Measurements from ENCODE around the gene MACROH2A2. TPM values are rescaled to one million over a fixed set of nuclear protein-coding genes. Genes with fewer than 3 reads are reported as not detected.

The MACROH2A2 gene
- total RNA-seq, 1 experiment from 2014 or later = 11.3 TPM

DNA sequence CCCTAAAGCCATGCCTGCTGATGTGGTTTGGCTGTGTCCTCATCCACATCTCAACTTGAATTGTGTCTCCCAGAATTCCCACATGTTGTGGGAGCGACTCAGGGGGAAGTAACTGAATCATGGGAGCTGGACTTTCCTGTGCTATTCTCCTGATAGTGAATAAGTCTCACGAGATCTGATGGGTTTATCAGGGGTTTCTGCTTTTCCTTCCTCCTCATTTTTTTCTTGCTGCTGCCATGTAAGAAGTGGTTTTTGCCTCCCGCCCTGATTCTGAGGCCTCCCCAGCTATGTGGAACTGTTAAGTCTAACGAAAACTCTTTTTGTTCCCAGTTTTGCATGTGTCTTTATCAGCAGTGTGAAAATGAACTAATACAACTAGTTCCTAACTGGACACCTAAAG, 11.8 kb downstream of the MACROH2A2 start:
- Histone ChIP-seq H4K8ac (replicated peaks; ENCODE audit: insufficient read length, low read depth, low read length) (no peak overlapping the region), H3K27ac (ENCODE audit: insufficient read length, low read depth, low read length) (no peak overlapping the region), H3K56ac (ENCODE audit: insufficient read length, low read depth, low read length) (no peak overlapping the region), H3K18ac (ENCODE audit: insufficient read length, low read depth, low read length) (no peak overlapping the region), H3K4me1 (ENCODE audit: insufficient read depth, low read length) (no peaks in the 10 kb centered on the region), H3K4ac (ENCODE audit: low read depth, low read length) (no peak overlapping the region), H3K23ac (ENCODE audit: insufficient read length, low read depth, low read length) (no peak overlapping the region), H2BK5ac (ENCODE audit: insufficient read length, low read length) (no peak overlapping the region), H4K20me1 (ENCODE audit: control insufficient read depth, insufficient read depth, insufficient read length) (no peaks in the 10 kb centered on the region), H4K5ac (ENCODE audit: insufficient read length, low read depth, low read length) (no peak overlapping the region), H3K14ac (ENCODE audit: insufficient read depth, low read length) (no peak overlapping the region), H4K91ac (ENCODE audit: insufficient read length, low read depth, low read length) (no peak overlapping the region), H3K79me2 (ENCODE audit: insufficient read depth, low read length) (no peaks in the 10 kb centered on the region), H3K27me3 (ENCODE audit: insufficient read depth, low read length) (no peaks in the 10 kb centered on the region), H3K23me2 (ENCODE audit: insufficient read length, low read depth, low read length, poor library complexity, severe bottlenecking) (no peaks in the 10 kb centered on the region), H3K79me1 (ENCODE audit: insufficient read depth, low read depth, low read length, poor library complexity, severe bottlenecking) (no peaks in the 10 kb centered on the region), H2AK5ac (ENCODE audit: insufficient read length, low read length) (no peak overlapping the region), H2BK120ac (ENCODE audit: low read depth, low read length, poor library complexity, severe bottlenecking) (no peak overlapping the region), H3K9me3 (ENCODE audit: control insufficient read depth, low read depth, low read length) (no peaks in the 10 kb centered on the region), H2BK15ac (ENCODE audit: low read depth, low read length) (no peak overlapping the region), H2BK20ac (ENCODE audit: low read depth, low read length, poor library complexity, severe bottlenecking) (no peak overlapping the region), H3T11ph (ENCODE audit: low read length) (no peak overlapping the region), H3K9ac (ENCODE audit: extremely low read depth, insufficient read length, low read length) (no peak overlapping the region), H2AFZ (ENCODE audit: low read length) (no peak overlapping the region), H3K4me2 (ENCODE audit: insufficient read depth, insufficient read length, low read length) (no peak overlapping the region), H2BK12ac (ENCODE audit: insufficient read length, low read depth, low read length) (no peak overlapping the region)
- no peak for DNase-seq
- TF ChIP-seq, protein P1, sequence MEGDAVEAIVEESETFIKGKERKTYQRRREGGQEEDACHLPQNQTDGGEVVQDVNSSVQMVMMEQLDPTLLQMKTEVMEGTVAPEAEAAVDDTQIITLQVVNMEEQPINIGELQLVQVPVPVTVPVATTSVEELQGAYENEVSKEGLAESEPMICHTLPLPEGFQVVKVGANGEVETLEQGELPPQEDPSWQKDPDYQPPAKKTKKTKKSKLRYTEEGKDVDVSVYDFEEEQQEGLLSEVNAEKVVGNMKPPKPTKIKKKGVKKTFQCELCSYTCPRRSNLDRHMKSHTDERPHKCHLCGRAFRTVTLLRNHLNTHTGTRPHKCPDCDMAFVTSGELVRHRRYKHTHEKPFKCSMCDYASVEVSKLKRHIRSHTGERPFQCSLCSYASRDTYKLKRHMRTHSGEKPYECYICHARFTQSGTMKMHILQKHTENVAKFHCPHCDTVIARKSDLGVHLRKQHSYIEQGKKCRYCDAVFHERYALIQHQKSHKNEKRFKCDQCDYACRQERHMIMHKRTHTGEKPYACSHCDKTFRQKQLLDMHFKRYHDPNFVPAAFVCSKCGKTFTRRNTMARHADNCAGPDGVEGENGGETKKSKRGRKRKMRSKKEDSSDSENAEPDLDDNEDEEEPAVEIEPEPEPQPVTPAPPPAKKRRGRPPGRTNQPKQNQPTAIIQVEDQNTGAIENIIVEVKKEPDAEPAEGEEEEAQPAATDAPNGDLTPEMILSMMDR (conservative IDR thresholded peaks at IDR 0.05) = no peak
- H3K4me1 Mint-ChIP-seq = peaks cover 3 to 10% of the 10 kb centered on the region in 2 experiments
- no peaks in the 10 kb centered on the region; a peak in 3 of 7 replicates for H3K36me3 Mint-ChIP-seq (ENCODE audit: insufficient read depth in 1 of 3, low read depth in 3 of 3)
- no peaks in the 10 kb centered on the region for H3K9me3 Mint-ChIP-seq
- H3K27me3 Mint-ChIP-seq (ENCODE audit: low read depth) = peaks cover 25% of the 10 kb centered on the region
- H3K27ac Mint-ChIP-seq = no peak overlapping the region
- no peak overlapping the region for H3K4me3 Mint-ChIP-seq
- no CpG with 5 or more reads among the region's 4 CpGs for WGBS (ENCODE audit: extremely low coverage, insufficient read length, low lambda C conversion rate)

Measured in H9 (cell line).